Mesendoderm (in vitro differentiated cells): Measurements from ENCODE around the gene SETD3.

Experiments
- DNase-seq: peaks from one replicate; pipeline ENCODE4 v3.0.0; 2013
- H2AK5ac ChIP-seq: 2 replicates; pipeline ENCODE4 v1.6.1; 2013; ENCODE audit warnings: low read length, inconsistent platforms
- H2BK120ac ChIP-seq: 2 replicates; pipeline ENCODE4 v1.6.1; 2013; ENCODE audit warnings: low read depth, mild to moderate bottlenecking, low read length, moderate library complexity, mixed read lengths
- H2BK15ac ChIP-seq: replicated peaks from 2 replicates; pipeline ENCODE4 v1.6.1; 2013; ENCODE audit warnings: low read depth, mild to moderate bottlenecking, moderate library complexity
- H2BK5ac ChIP-seq: 2 replicates; pipeline ENCODE4 v1.6.1; 2013; ENCODE audit warnings: low read length, inconsistent platforms
- H3K18ac ChIP-seq: 2 replicates; pipeline ENCODE4 v1.6.1; 2013; ENCODE audit warnings: mild to moderate bottlenecking, low read length, mixed read lengths
- H3K23ac ChIP-seq: one replicate; pipeline ENCODE4 v1.6.1; 2013; ENCODE audit warnings: low read length
- H3K27ac ChIP-seq: 2 replicates; pipeline ENCODE4 v1.5.1; 2013; ENCODE audit warnings: low read depth, mild to moderate bottlenecking, inconsistent platforms, low read length, moderate library complexity
- H3K27me3 ChIP-seq: 2 replicates; pipeline ENCODE4 v1.6.1; 2013; ENCODE audit warnings: low read length, control low read depth, mild to moderate bottlenecking, inconsistent platforms; ENCODE audit not compliant: insufficient read depth, poor library complexity
- H3K36me3 ChIP-seq: 2 replicates; pipeline ENCODE4 v1.6.1; 2013; ENCODE audit warnings: low read length, inconsistent platforms; ENCODE audit not compliant: control insufficient read depth, insufficient read depth
- H3K4ac ChIP-seq: one replicate; pipeline ENCODE4 v1.6.1; 2013; ENCODE audit warnings: low read depth, mild to moderate bottlenecking, low read length, moderate library complexity
- H3K4me1 ChIP-seq: 2 replicates; pipeline ENCODE4 v1.6.1; 2013; ENCODE audit warnings: low read depth, low read length, inconsistent platforms; ENCODE audit not compliant: control insufficient read depth
- H3K4me2 ChIP-seq: 2 replicates; pipeline ENCODE4 v1.6.1; 2013; ENCODE audit warnings: low read length
- H3K4me3 ChIP-seq: 2 replicates; pipeline ENCODE4 v1.5.1; 2013; ENCODE audit warnings: mild to moderate bottlenecking, low read length
- H3K56ac ChIP-seq: one replicate; pipeline ENCODE4 v1.6.1; 2013; ENCODE audit warnings: low read length
- H3K79me1 ChIP-seq: 2 replicates; pipeline ENCODE4 v1.6.1; 2013; ENCODE audit warnings: low read length, inconsistent platforms
- H3K79me2 ChIP-seq: 2 replicates; pipeline ENCODE4 v1.6.1; 2013; ENCODE audit warnings: mild to moderate bottlenecking, low read length; ENCODE audit not compliant: control insufficient read depth, insufficient read depth
- H3K9ac ChIP-seq: 2 replicates; pipeline ENCODE4 v1.6.1; 2013; ENCODE audit warnings: low read length, inconsistent platforms
- H4K5ac ChIP-seq: one replicate; pipeline ENCODE4 v1.6.1; 2013; ENCODE audit warnings: low read length
- H4K8ac ChIP-seq: one replicate; pipeline ENCODE4 v1.6.1; 2013; ENCODE audit warnings: low read depth, mild to moderate bottlenecking, control low read depth, low read length, moderate library complexity
- WGBS: extraction: QIAGEN DNeasy Blood & Tissue Kit; methylation state at CpG from one replicate; pipeline ENCODE4 v1.1.7; 2013; ENCODE audit warnings: low lambda C conversion rate, missing lambda C conversion rate; ENCODE audit not compliant: insufficient coverage; ENCODE audit errors: extremely low coverage; 5-methylcytosine and 5-hydroxymethylcytosine counted together

Gene SETD3

GRCh38 chr14:99382071-99382470 lies 98.6 kb downstream of the SETD3 start:
- Histone ChIP-seq H4K5ac (no peak overlapping the region), H3K4me1 (no peaks in the 10 kb centered on the region), H3K9ac (no peak overlapping the region), H2BK5ac (no peak overlapping the region), H2AK5ac (no peak overlapping the region), H3K36me3 (no peaks in the 10 kb centered on the region), H3K23ac (no peak overlapping the region), H4K8ac (no peak overlapping the region), H3K56ac (no peak overlapping the region), H3K27me3 (no peaks in the 10 kb centered on the region), H3K79me1 (no peaks in the 10 kb centered on the region), H3K79me2 (no peaks in the 10 kb centered on the region), H3K4me2 (no peak overlapping the region), H3K27ac (no peak overlapping the region), H3K4ac (no peak overlapping the region), H3K4me3 (no peak overlapping the region), H3K18ac (no peak overlapping the region), H2BK120ac (no peak overlapping the region), H2BK15ac (no peak overlapping the region)
- DNase-seq, result no peak
- no CpG with 5 or more reads among the region's 16 CpGs for WGBS

GRCh38 chr14:99381688-99382060 lies 99.0 kb downstream of the SETD3 start:
- Histone ChIP-seq H3K27me3 (no peaks in the 10 kb centered on the region), H3K4me1 (no peaks in the 10 kb centered on the region), H3K4me3 (no peak overlapping the region), H3K4ac (no peak overlapping the region), H2BK5ac (no peak overlapping the region), H3K56ac (no peak overlapping the region), H2BK15ac (no peak overlapping the region), H4K5ac (no peak overlapping the region), H3K18ac (no peak overlapping the region), H4K8ac (no peak overlapping the region), H2BK120ac (no peak overlapping the region), H2AK5ac (no peak overlapping the region), H3K27ac (no peak overlapping the region), H3K79me2 (no peaks in the 10 kb centered on the region), H3K23ac (no peak overlapping the region), H3K9ac (no peak overlapping the region), H3K36me3 (no peaks in the 10 kb centered on the region), H3K4me2 (no peak overlapping the region), H3K79me1 (no peaks in the 10 kb centered on the region)
- DNase-seq, result no peak
- WGBS, result no CpG with 5 or more reads among the region's 8 CpGs

DNA sequence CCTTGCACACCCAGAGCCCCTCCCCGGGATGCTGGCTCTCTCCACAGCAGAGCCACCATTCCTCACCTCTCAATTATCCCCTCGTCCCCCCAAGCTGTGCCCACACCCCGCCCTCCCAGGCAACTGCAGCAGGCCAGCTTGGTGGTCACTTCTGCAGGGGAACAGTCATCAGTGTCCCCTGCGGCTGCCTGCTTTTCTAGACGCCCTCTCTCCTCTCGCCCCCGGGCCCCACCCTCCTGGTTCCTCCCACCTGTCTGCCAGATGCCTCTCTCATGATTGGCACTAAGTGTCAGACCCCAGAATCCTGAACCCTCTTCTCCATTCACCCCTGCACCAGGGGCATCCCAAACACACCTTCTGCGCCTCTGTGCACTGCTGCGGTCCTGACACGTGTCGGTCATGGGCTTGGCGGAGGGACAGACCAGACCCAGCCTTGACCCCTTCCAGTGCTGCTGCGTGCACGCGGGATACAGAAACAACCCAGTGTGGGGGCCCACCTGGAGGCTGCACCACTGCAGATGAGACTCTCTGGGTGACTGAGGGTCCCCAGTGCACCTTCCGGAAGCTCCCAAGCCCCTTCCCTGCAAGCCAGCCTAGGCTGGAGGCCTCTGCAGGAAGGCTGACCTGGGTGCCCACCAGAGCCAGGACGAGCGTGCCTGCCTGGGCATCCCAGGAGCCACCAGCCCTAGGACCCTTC lies 99.5 kb downstream of the SETD3 start:
- H4K5ac ChIP-seq, result no peak overlapping the region
- no peak overlapping the region for H3K18ac ChIP-seq
- no peaks in the 10 kb centered on the region for H3K4me1 ChIP-seq
- WGBS, result no CpG with 5 or more reads among the region's 18 CpGs
- H2AK5ac ChIP-seq, result no peak overlapping the region
- H3K4me3 ChIP-seq, result no peak overlapping the region
- no peaks in the 10 kb centered on the region for H3K27me3 ChIP-seq
- H3K27ac ChIP-seq, result no peak overlapping the region
- H2BK15ac ChIP-seq, result no peak overlapping the region
- H3K79me1 ChIP-seq, result no peaks in the 10 kb centered on the region
- H3K4me2 ChIP-seq, result no peak overlapping the region
- H3K56ac ChIP-seq, result no peak overlapping the region
- no peak for DNase-seq
- no peak overlapping the region for H2BK5ac ChIP-seq
- H3K4ac ChIP-seq, result no peak overlapping the region
- no peaks in the 10 kb centered on the region for H3K36me3 ChIP-seq
- H3K23ac ChIP-seq, result no peak overlapping the region
- no peaks in the 10 kb centered on the region for H3K79me2 ChIP-seq
- H4K8ac ChIP-seq, result no peak overlapping the region
- no peak overlapping the region for H2BK120ac ChIP-seq
- no peak overlapping the region for H3K9ac ChIP-seq

GRCh38 chr14:99380402-99380801 lies 100.3 kb downstream of the SETD3 start:
- DNase-seq, result no peak
- Histone ChIP-seq H3K79me2 (no peaks in the 10 kb centered on the region), H3K4me1 (no peaks in the 10 kb centered on the region), H3K27me3 (no peaks in the 10 kb centered on the region), H2BK120ac (no peak overlapping the region), H2AK5ac (no peak overlapping the region), H3K79me1 (no peaks in the 10 kb centered on the region), H2BK5ac (no peak overlapping the region), H2BK15ac (no peak overlapping the region), H3K4ac (no peak overlapping the region), H4K5ac (no peak overlapping the region), H3K36me3 (no peaks in the 10 kb centered on the region), H3K56ac (no peak overlapping the region), H3K4me3 (no peak overlapping the region), H3K9ac (no peak overlapping the region), H3K23ac (no peak overlapping the region), H3K27ac (no peak overlapping the region), H4K8ac (no peak overlapping the region), H3K4me2 (no peak overlapping the region), H3K18ac (no peak overlapping the region)
- WGBS, result no CpG with 5 or more reads among the region's 5 CpGs

- H2BK15ac ChIP-seq, result no peak overlapping the region
- H3K79me2 ChIP-seq, result no peaks in the 10 kb centered on the region
- no peak overlapping the region for H2BK120ac ChIP-seq
- no peak overlapping the region for H3K18ac ChIP-seq
- WGBS, result no CpG with 5 or more reads among the region's 9 CpGs
- no peaks in the 10 kb centered on the region for H3K4me1 ChIP-seq
- H3K9ac ChIP-seq, result no peak overlapping the region
- H3K4me2 ChIP-seq, result no peak overlapping the region
- H3K4ac ChIP-seq, result no peak overlapping the region
- no peak overlapping the region for H2AK5ac ChIP-seq
- no peak overlapping the region for H4K8ac ChIP-seq
- H3K36me3 ChIP-seq, result no peaks in the 10 kb centered on the region
- no peak overlapping the region for H4K5ac ChIP-seq
- H3K79me1 ChIP-seq, result no peaks in the 10 kb centered on the region
- no peaks in the 10 kb centered on the region for H3K27me3 ChIP-seq
- H3K56ac ChIP-seq, result peak overlapping the region; percentile 34
- no peak overlapping the region for H2BK5ac ChIP-seq
- no peak overlapping the region for H3K27ac ChIP-seq
- H3K23ac ChIP-seq, result no peak overlapping the region
- no peak for DNase-seq
- H3K4me3 ChIP-seq, result no peak overlapping the region
Measured at GRCh38 chr14:99378782-99379214, 101.9 kb downstream of the SETD3 start.

GRCh38 chr14:99377951-99378350 lies 102.7 kb downstream of the SETD3 start:
- Histone ChIP-seq H2BK120ac (no peak overlapping the region), H3K27me3 (no peaks in the 10 kb centered on the region), H3K4me3 (no peak overlapping the region), H3K79me2 (no peaks in the 10 kb centered on the region), H3K56ac (no peak overlapping the region), H3K9ac (no peak overlapping the region), H3K36me3 (no peaks in the 10 kb centered on the region), H3K4ac (no peak overlapping the region), H3K4me2 (no peak overlapping the region), H3K4me1 (no peaks in the 10 kb centered on the region), H2BK15ac (no peak overlapping the region), H4K8ac (no peak overlapping the region), H4K5ac (no peak overlapping the region), H2BK5ac (no peak overlapping the region), H3K79me1 (no peaks in the 10 kb centered on the region), H3K23ac (no peak overlapping the region), H3K18ac (no peak overlapping the region), H3K27ac (no peak overlapping the region), H2AK5ac (no peak overlapping the region)
- no peak for DNase-seq
- WGBS, result no CpG with 5 or more reads among the region's 9 CpGs
